Measurements from ENCODE around the gene PLCB4.

DNA sequence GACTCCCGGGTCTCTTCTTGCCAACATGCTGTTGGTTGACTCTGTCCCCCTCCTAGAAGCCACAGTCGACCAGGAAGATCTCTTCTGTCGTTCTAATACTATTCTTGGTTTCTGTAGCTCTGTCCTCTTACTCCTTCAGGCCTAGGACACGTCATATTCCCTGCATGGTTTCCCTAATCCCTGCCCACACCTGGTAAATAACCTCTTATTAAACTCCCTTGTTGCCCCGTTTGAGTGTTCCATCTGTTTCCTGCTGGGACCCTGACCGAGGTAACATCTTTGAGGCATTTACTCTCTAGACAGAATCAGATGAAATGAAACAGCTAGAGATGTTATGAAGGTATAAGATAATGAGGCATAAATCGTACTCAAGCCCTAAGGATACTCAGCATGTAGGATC, 68.1 kb downstream of the PLCB4 start:
- TF ChIP-seq CTCF (conservative IDR thresholded peaks at IDR 0.05 in 1 of 2, IDR thresholded peaks at IDR 0.05 in 1 of 2; ENCODE audit: extremely low read depth in 1 of 2, insufficient read depth in 1 of 2, low read depth in 1 of 2, low read length in 2 of 2) = no peak
- TF ChIP-seq EZH2 (IDR thresholded peaks at IDR 0.05; ENCODE audit: borderline replicate concordance, low read length) = no peak
